PC-3 (cell line): Measurements from ENCODE around the gene FBXO27. TPM values are rescaled to one million over a fixed set of nuclear protein-coding genes. Genes with fewer than 3 reads are reported as not detected.

Experiments used
- ATAC-seq: fragments of 200-7000 bp; cut with Tn5 transposase; 2 replicates; pipeline ENCODE4 v1.9.1; 2020; ENCODE audit warnings: mild to moderate bottlenecking, moderate library complexity
- BruUV-seq: library from RNA; stranded (reverse); fragments of 400-500 nt; replicated peaks from 2 replicates; lab custom pipeline; 2021; lab: Mats Ljungman, UMichigan
- CTCF ChIA-PET: fragments of 300-600 bp; sonication (Branson Sonifier 250); formaldehyde crosslinking; loops from one replicate; lab custom pipeline; 2022; ENCODE audit warnings: antibody characterized with exemption; lab: Charles Lee
- POLR2A ChIA-PET: fragments of 300-600 bp; sonication (Branson Sonifier 250); formaldehyde crosslinking; loops from one replicate; lab custom pipeline; 2022; ENCODE audit warnings: antibody characterized with exemption; ENCODE audit not compliant: unreplicated experiment; lab: Charles Lee
- DNase-seq: peaks from one replicate; pipeline ENCODE4 v3.0.0-alpha.2; 2015
- H2AFZ ChIP-seq: fragments of 300-600 bp; sonication (generic); 2 replicates; pipeline ENCODE4 v1.6.0; 2016; ENCODE audit warnings: antibody characterized with exemption, low read length
- H3F3A ChIP-seq: fragments of 300-600 bp; sonication (generic); one replicate; pipeline ENCODE4 v1.6.0; 2017; ENCODE audit warnings: antibody characterized with exemption, low read length, control low read depth, mild to moderate bottlenecking; ENCODE audit not compliant: unreplicated experiment
- H3K27ac ChIP-seq: fragments of 300-600 bp; sonication (generic); 2 replicates; pipeline ENCODE4 v1.5.1; 2016; ENCODE audit warnings: mild to moderate bottlenecking, low read length
- H3K27me3 ChIP-seq: fragments of 300-600 bp; sonication (generic); 2 replicates; pipeline ENCODE4 v1.6.1; 2016; ENCODE audit warnings: low read length, mixed read lengths
- H3K36me3 ChIP-seq: fragments of 300-600 bp; sonication (generic); 2 replicates; pipeline ENCODE4 v1.6.1; 2016; ENCODE audit warnings: low read depth, mixed run types, low read length, mixed read lengths
- H3K4me1 ChIP-seq: fragments of 300-600 bp; sonication (generic); 2 replicates; pipeline ENCODE4 v1.5.1; 2016; ENCODE audit warnings: low read length; ENCODE audit not compliant: insufficient read depth
- H3K4me2 ChIP-seq: fragments of 300-600 bp; sonication (generic); 2 replicates; pipeline ENCODE4 v1.6.0; 2016; ENCODE audit warnings: low read length
- H3K4me3 ChIP-seq: fragments of 300-600 bp; sonication (generic); 2 replicates; pipeline ENCODE4 v1.5.1; 2016; ENCODE audit warnings: mild to moderate bottlenecking, low read length, mixed read lengths
- H3K79me2 ChIP-seq: fragments of 300-600 bp; sonication (generic); 2 replicates; pipeline ENCODE4 v1.6.1; 2017; ENCODE audit warnings: low read length, mixed read lengths
- H3K9ac ChIP-seq: fragments of 300-600 bp; sonication (generic); 2 replicates; pipeline ENCODE4 v1.6.0; 2016; ENCODE audit warnings: mild to moderate bottlenecking, low read length
- H3K9me2 ChIP-seq: fragments of 300-600 bp; sonication (generic); replicated peaks from 2 replicates; pipeline ENCODE4 v1.6.1; 2016; ENCODE audit warnings: mixed run types, low read length, mixed read lengths
- H3K9me3 ChIP-seq: fragments of 300-600 bp; sonication (generic); 2 replicates; pipeline ENCODE4 v1.6.1; 2016; ENCODE audit warnings: low read length, mixed read lengths
- H4K20me1 ChIP-seq: fragments of 300-600 bp; sonication (generic); 2 replicates; pipeline ENCODE4 v1.6.1; 2016; ENCODE audit warnings: low read length, mixed read lengths
- CTCF ChIP-seq: fragments of 300-600 bp; sonication (generic); conservative IDR thresholded peaks from 2 replicates; pipeline ENCODE4 v1.5.1; 2017; ENCODE audit warnings: antibody characterized with exemption, low read depth, mild to moderate bottlenecking, low read length
- EZH2 ChIP-seq: fragments of 300-600 bp; sonication (generic); IDR thresholded peaks from one replicate; pipeline ENCODE4 v1.6.1; 2017; ENCODE audit warnings: antibody characterized with exemption, mild to moderate bottlenecking, low read length; ENCODE audit not compliant: unreplicated experiment
- EZH2phosphoT487 ChIP-seq: fragments of 300-600 bp; sonication (generic); IDR thresholded peaks from 2 replicates; pipeline ENCODE4 v1.6.1; 2018; ENCODE audit warnings: mild to moderate bottlenecking, antibody characterized with exemption, low read length, borderline replicate concordance
- intact Hi-C: fragments of 100-400 bp; cut with micrococcal nuclease; formaldehyde crosslinking; loops from 2 replicates; pipeline ENCODE4 v1.9.0; 2023
- total RNA-seq: library from RNA; depleted of rRNA; stranded (reverse); fragments of >200 nt; gene quantifications from 2 replicates; pipeline ENCODE4 v1.2.3, GENCODE V29; 2014

FBXO27 gene
- total RNA-seq, 1 experiment from 2014 or later = 7.1 TPM

GRCh38 chr19:39060171-39060570 lies 27.8 kb upstream of the FBXO27 start:
- Histone ChIP-seq H3F3A (no peaks in the 10 kb centered on the region), H3K4me2 (no peak overlapping the region), H3K36me3 (no peaks in the 10 kb centered on the region), H3K9me3 (no peaks in the 10 kb centered on the region), H3K4me1 (peaks cover 3% of the 10 kb centered on the region; the same call in 1 of the 2 replicates), H2AFZ (no peak overlapping the region), H3K27me3 (no peaks in the 10 kb centered on the region), H3K79me2 (no peaks in the 10 kb centered on the region), H4K20me1 (no peaks in the 10 kb centered on the region), H3K9me2 (no peaks in the 10 kb centered on the region), H3K9ac (no peak overlapping the region), H3K4me3 (no peak overlapping the region), H3K27ac (no peak overlapping the region)
- TF ChIP-seq EZH2 = no peak
- no peak for TF ChIP-seq EZH2phosphoT487
- TF ChIP-seq CTCF = no peak
- DNase-seq (no peak), ATAC-seq (no peak)
- POLR2A ChIA-PET = no interaction called here
- intact Hi-C loops = no loop called here
- no TSS peak for BruUV-seq
- CTCF ChIA-PET = no interaction called here

GRCh38 chr19:39059302-39059701 lies 27.0 kb upstream of the FBXO27 start:
- Histone ChIP-seq H3K27ac (no peak overlapping the region), H3F3A (no peaks in the 10 kb centered on the region), H3K4me2 (no peak overlapping the region), H3K4me1 (peaks cover 1% of the 10 kb centered on the region; the same call in 1 of the 2 replicates), H3K9me3 (no peaks in the 10 kb centered on the region), H4K20me1 (no peaks in the 10 kb centered on the region), H3K9me2 (no peaks in the 10 kb centered on the region), H3K36me3 (no peaks in the 10 kb centered on the region), H2AFZ (no peak overlapping the region), H3K27me3 (no peaks in the 10 kb centered on the region), H3K4me3 (no peak overlapping the region), H3K79me2 (no peaks in the 10 kb centered on the region), H3K9ac (no peak overlapping the region)
- intact Hi-C loops = loop anchor here (10.0 kb wide), 1 partner anchor 55 kb away; no protein-coding TSS in a partner anchor
- DNase-seq (no peak), ATAC-seq (no peak)
- BruUV-seq = no TSS peak
- CTCF ChIA-PET = no interaction called here
- TF ChIP-seq EZH2 (no peak), EZH2phosphoT487 (no peak), CTCF (no peak)
- POLR2A ChIA-PET = no interaction called here

- no peak overlapping the region for H3K4me2 ChIP-seq
- no peak overlapping the region for H3K4me3 ChIP-seq
- no peaks in the 10 kb centered on the region for H3K9me2 ChIP-seq
- H4K20me1 ChIP-seq = no peaks in the 10 kb centered on the region
- no peaks in the 10 kb centered on the region for H3K4me1 ChIP-seq
- H3K9me3 ChIP-seq = no peaks in the 10 kb centered on the region
- ChIA-PET POLR2A (no interaction called here), CTCF (no interaction called here)
- TF ChIP-seq EZH2phosphoT487 (no peak), CTCF (no peak), EZH2 (no peak)
- H2AFZ ChIP-seq = no peak overlapping the region
- no peaks in the 10 kb centered on the region for H3K27me3 ChIP-seq
- no peaks in the 10 kb centered on the region for H3K79me2 ChIP-seq
- BruUV-seq = no TSS peak
- H3K36me3 ChIP-seq = no peaks in the 10 kb centered on the region
- no peaks in the 10 kb centered on the region for H3F3A ChIP-seq
- ATAC-seq = no peak
- H3K9ac ChIP-seq = no peak overlapping the region
- DNase-seq = no peak
- H3K27ac ChIP-seq = no peak overlapping the region
- intact Hi-C loops = loop anchor here (10.0 kb wide), 1 partner anchor 57 kb away; no protein-coding TSS in a partner anchor
Observed at GRCh38 chr19:39057615-39058014, 25.3 kb upstream of the FBXO27 start.
